OCI-LY3 (cell line): ENCODE results near the gene ZSCAN5B.
A peak's percentile ranks its signal among the peaks of the same experiment; 100 is the strongest.

Source experiments
- H2AFZ ChIP-seq: fragments of 200-600, 300-600 bp; shearing (Covaris generic); 2 replicates; pipeline ENCODE4 v1.6.0; 2014; ENCODE audit warnings: antibody characterized with exemption, low read depth, low read length
- H3K27ac ChIP-seq: fragments of 200-600, 300-600 bp; sonication (generic); 2 replicates; pipeline ENCODE4 v1.5.1; 2014; ENCODE audit warnings: mild to moderate bottlenecking, low read length, moderate library complexity, mixed read lengths
- H3K27me3 ChIP-seq: fragments of 200-600, 300-600 bp; sonication (generic); 2 replicates; pipeline ENCODE4 v1.6.1; 2014; ENCODE audit warnings: low read depth, low read length, mixed read lengths
- H3K36me3 ChIP-seq: fragments of 200-600, 300-600 bp; sonication (generic); replicated peaks from 2 replicates; pipeline ENCODE3; 2014; ENCODE audit warnings: low read depth, low read length, mixed read lengths
- H3K4me1 ChIP-seq: fragments of 300-600, 200-600 bp; sonication (generic); 2 replicates; pipeline ENCODE4 v1.6.1; 2014; ENCODE audit warnings: low read length, mixed read lengths
- H3K4me2 ChIP-seq: fragments of 200-600, 300-600 bp; sonication (generic); 2 replicates; pipeline ENCODE4 v1.6.1; 2014; ENCODE audit warnings: low read length, mixed read lengths
- H3K4me3 ChIP-seq: fragments of 300-600, 200-600 bp; sonication (generic); 2 replicates; pipeline ENCODE4 v1.5.1; 2014; ENCODE audit warnings: antibody characterized with exemption, mild to moderate bottlenecking, low read length, moderate library complexity
- H3K79me2 ChIP-seq: fragments of 300-600, 200-600 bp; shearing (Covaris generic); 2 replicates; pipeline ENCODE4 v1.6.1; 2014; ENCODE audit warnings: mild to moderate bottlenecking, low read length, mixed read lengths
- H3K9ac ChIP-seq: fragments of 300-600, 200-600 bp; shearing (Covaris generic); 2 replicates; pipeline ENCODE4 v1.6.0; 2014; ENCODE audit warnings: mild to moderate bottlenecking, low read length, moderate library complexity
- H3K9me3 ChIP-seq: fragments of 200-600, 300-600 bp; shearing (Covaris generic); 2 replicates; pipeline ENCODE4 v1.6.1; 2014; ENCODE audit warnings: low read length, mixed read lengths; ENCODE audit not compliant: insufficient read depth
- H4K20me1 ChIP-seq: fragments of 200-600, 300-600 bp; sonication (generic); 2 replicates; pipeline ENCODE4 v1.6.1; 2016; ENCODE audit warnings: low read length, mixed read lengths; ENCODE audit not compliant: insufficient read depth
- CTCF ChIP-seq: fragments of 200-600, 300-600 bp; sonication (generic); IDR thresholded peaks from 2 replicates; pipeline ENCODE4 v1.5.1; 2014; ENCODE audit warnings: antibody characterized with exemption, low read length, low read depth
- EZH2phosphoT487 ChIP-seq: fragments of 200-600 bp; shearing (Covaris generic); IDR thresholded peaks from 2 replicates; pipeline ENCODE4 v1.6.1; 2018; ENCODE audit warnings: antibody characterized with exemption, mixed run types, low read depth

Gene ZSCAN5B

GRCh38 chr19:56199687-56200086, 2.1 kb upstream of the ZSCAN5B start:
- no peak for TF ChIP-seq CTCF
- no peak for TF ChIP-seq EZH2phosphoT487
- Histone ChIP-seq H3K27me3 (peaks cover 9% of the 10 kb centered on the region; the same call in 1 of the 2 replicates), H3K79me2 (no peaks in the 10 kb centered on the region), H2AFZ (no peak overlapping the region), H3K4me3 (no peak overlapping the region), H3K9me3 (no peaks in the 10 kb centered on the region), H3K36me3 (no peaks in the 10 kb centered on the region), H3K4me1 (no peaks in the 10 kb centered on the region), H4K20me1 (no peaks in the 10 kb centered on the region), H3K27ac (no peak overlapping the region), H3K9ac (no peak overlapping the region), H3K4me2 (no peak overlapping the region)

GRCh38 chr19:56193981-56194640, 3.5 kb downstream of the ZSCAN5B start:
- H3K79me2 ChIP-seq = no peaks in the 10 kb centered on the region
- H2AFZ ChIP-seq = no peak overlapping the region
- TF ChIP-seq CTCF (no peak), EZH2phosphoT487 (no peak)
- peaks cover 5% of the 10 kb centered on the region; the same call in 1 of the 2 replicates for H3K27me3 ChIP-seq
- H3K27ac ChIP-seq = no peak overlapping the region
- no peaks in the 10 kb centered on the region for H4K20me1 ChIP-seq
- H3K9ac ChIP-seq = no peak overlapping the region
- H3K9me3 ChIP-seq = no peaks in the 10 kb centered on the region
- no peak overlapping the region for H3K4me2 ChIP-seq
- no peaks in the 10 kb centered on the region for H3K4me1 ChIP-seq
- H3K4me3 ChIP-seq = no peak overlapping the region
- no peaks in the 10 kb centered on the region for H3K36me3 ChIP-seq

- Histone ChIP-seq H3K9me3 (no peaks in the 10 kb centered on the region), H3K27me3 (peaks cover 5% of the 10 kb centered on the region; the same call in 1 of the 2 replicates), H3K79me2 (no peaks in the 10 kb centered on the region), H3K4me1 (no peaks in the 10 kb centered on the region), H3K4me3 (no peak overlapping the region), H3K36me3 (no peaks in the 10 kb centered on the region), H3K4me2 (no peak overlapping the region), H3K9ac (no peak overlapping the region), H4K20me1 (no peaks in the 10 kb centered on the region), H3K27ac (no peak overlapping the region), H2AFZ (no peak overlapping the region)
- no peak for TF ChIP-seq EZH2phosphoT487
- TF ChIP-seq CTCF = no peak
These were observed 5.9 kb downstream of the ZSCAN5B start for GRCh38 chr19:56191711-56192110.

- no peaks in the 10 kb centered on the region for H3K4me1 ChIP-seq
- no peak overlapping the region for H3K9ac ChIP-seq
- no peaks in the 10 kb centered on the region for H3K9me3 ChIP-seq
- H3K27ac ChIP-seq = no peak overlapping the region
- H3K4me3 ChIP-seq = no peak overlapping the region
- H4K20me1 ChIP-seq = no peaks in the 10 kb centered on the region
- H3K4me2 ChIP-seq = no peak overlapping the region
- H3K27me3 ChIP-seq = peaks cover 5% of the 10 kb centered on the region; the same call in 1 of the 2 replicates
- no peaks in the 10 kb centered on the region for H3K36me3 ChIP-seq
- no peak overlapping the region for H2AFZ ChIP-seq
- H3K79me2 ChIP-seq = no peaks in the 10 kb centered on the region
- TF ChIP-seq EZH2phosphoT487 (no peak), CTCF (peak; percentile 26; the same call in 1 of the 2 replicates)
These were observed 6.5 kb downstream of the ZSCAN5B start for GRCh38 chr19:56191115-56191514.
